Gastroesophageal sphincter (tissue), 4 donors: ENCODE data around the gene ANK2. TPM values are rescaled to one million over a fixed set of nuclear protein-coding genes. Genes with fewer than 3 reads are reported as not detected.

Experiments used
- ATAC-seq: fragments of 150-250 bp; one replicate; pipeline ENCODE4 v1.9.1; 2016; ENCODE audit warnings: mild to moderate bottlenecking, moderate library complexity
- H3K27ac ChIP-seq, 4 donors: fragments of 200-600 bp; sonication (generic) in 3 of 4; 1 replicate in 3 of 4; 2 replicates in 1 of 4; pipeline ENCODE4 v1.5.1; 2016 to 2019
- H3K27me3 ChIP-seq: fragments of 200-600 bp; sonication (generic); one replicate; pipeline ENCODE4 v1.5.1; 2019
- H3K36me3 ChIP-seq, 2 donors: fragments of 200-600 bp; sonication (generic); one replicate each; pipeline ENCODE4 v1.5.1; 2019; ENCODE audit warnings: control low read depth in 1 of 2
- H3K4me1 ChIP-seq, 3 donors: fragments of 200-600 bp; sonication (generic); 1 replicate in 2 of 3; 2 replicates in 1 of 3; pipeline ENCODE4 v1.5.1; 2016 to 2019; ENCODE audit warnings: control low read depth in 2 of 3
- H3K4me3 ChIP-seq, 2 donors: fragments of 200-600 bp; sonication (generic); one replicate each; pipeline ENCODE4 v1.5.1; 2019; ENCODE audit warnings: mild to moderate bottlenecking in 1 of 2, moderate library complexity in 1 of 2
- H3K9me3 ChIP-seq, 3 donors: fragments of 200-600 bp; sonication (generic); one replicate each; pipeline ENCODE4 v1.5.1; 2017 to 2019; ENCODE audit warnings: control low read depth in 2 of 3
- CTCF ChIP-seq, 4 experiments: fragments of 200-600 bp in 2 of 4; fragments of 450-650 bp in 2 of 4; sonication (generic) in 1 of 4; IDR thresholded peaks; one replicate each; pipeline ENCODE4 v1.5.1; 2017 to 2019; ENCODE audit warnings: antibody characterized with exemption in 4 of 4, mild to moderate bottlenecking in 2 of 4, moderate library complexity in 2 of 4
- EP300 ChIP-seq: sonication (generic); formaldehyde crosslinking; IDR thresholded peaks from one replicate; pipeline ENCODE4 v1.6.1; 2017; ENCODE audit warnings: antibody characterized with exemption, mild to moderate bottlenecking
- POLR2A ChIP-seq, 2 donors: fragments of 450-650 bp; IDR thresholded peaks; one replicate each; pipeline ENCODE4 v1.6.1; 2017; ENCODE audit warnings: antibody characterized with exemption in 2 of 2, mild to moderate bottlenecking in 2 of 2, moderate library complexity in 1 of 2
- POLR2AphosphoS5 ChIP-seq: sonication (generic); formaldehyde crosslinking; IDR thresholded peaks from one replicate; pipeline ENCODE4 v1.6.1; 2017; ENCODE audit warnings: antibody characterized with exemption
- WGBS, 2 donors: methylation state at CpG; one replicate each; pipeline ENCODE4 v1.1.5; 2018; ENCODE audit warnings: low coverage in 1 of 2; 5-methylcytosine and 5-hydroxymethylcytosine counted together
- total RNA-seq, 4 donors: library from RNA; depleted of rRNA; stranded (reverse); fragments of >200 nt; gene quantifications; one replicate each; pipeline ENCODE4 v1.1.0, GENCODE V29; 2016

The ANK2 gene
- total RNA-seq, 4 donors from 2014 or later, result 84.9 to 104 (median 91.5) TPM

DNA sequence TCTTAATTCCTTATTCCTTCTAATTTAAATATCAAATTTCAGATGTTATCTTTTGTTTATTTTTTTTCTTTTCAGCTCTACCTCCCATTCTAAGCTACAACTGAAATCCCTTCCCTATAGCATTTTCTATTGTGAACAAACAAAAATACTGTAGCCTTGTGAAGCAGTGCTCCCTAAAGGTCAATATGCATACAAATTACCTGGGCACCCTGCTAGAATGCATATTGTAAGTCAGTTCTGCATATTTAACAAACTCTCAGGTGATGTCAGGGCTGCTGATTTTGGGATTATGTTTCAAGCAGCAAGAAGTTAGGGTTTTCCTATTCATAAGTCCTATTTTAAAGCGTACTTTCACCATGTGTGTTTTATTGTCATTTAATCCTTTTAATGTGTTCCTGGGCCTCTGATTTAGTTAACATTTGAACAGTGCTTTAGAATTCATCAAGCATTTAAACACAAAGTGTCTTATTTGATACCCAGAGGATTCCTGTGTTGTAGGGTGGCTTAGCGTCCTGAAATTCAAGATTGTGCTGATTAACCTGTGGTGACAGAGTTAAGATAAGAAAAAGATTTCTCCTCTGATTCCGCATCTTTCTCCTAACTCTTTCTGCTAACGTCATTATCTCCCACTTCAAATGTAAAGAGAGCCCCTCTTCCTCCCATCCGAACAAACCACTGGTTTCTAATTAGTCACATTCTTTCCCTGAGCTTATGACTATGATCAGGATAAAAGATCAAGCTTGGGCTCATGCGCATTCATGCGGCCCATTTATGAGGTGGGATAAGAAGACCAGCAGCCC, 221.3 kb downstream of the ANK2 start:
- peaks cover 0 to 9% of the 10 kb centered on the region in 2 donors for H3K36me3 ChIP-seq
- no peaks in the 10 kb centered on the region for H3K9me3 ChIP-seq
- H3K27ac ChIP-seq, result no peak overlapping the region
- 85 to 100% methylated on average over 2 to 7 of the region's 7 CpGs for WGBS, 2 donors
- ATAC-seq, result no peak
- TF ChIP-seq POLR2A (IDR thresholded peaks at IDR 0.05), result no peak
- no peak for TF ChIP-seq EP300
- TF ChIP-seq POLR2AphosphoS5, result no peak
- TF ChIP-seq CTCF (IDR thresholded peaks at IDR 0.05), result no peak
- no peaks in the 10 kb centered on the region for H3K27me3 ChIP-seq
- no peaks in the 10 kb centered on the region for H3K4me1 ChIP-seq
- H3K4me3 ChIP-seq, result no peak overlapping the region

GRCh38 chr4:113272523-113272922, 223.1 kb downstream of the ANK2 start:
- peaks cover 0 to 9% (median 0%) of the 10 kb centered on the region in 3 donors for H3K4me1 ChIP-seq
- TF ChIP-seq EP300 (no peak), POLR2A (IDR thresholded peaks at IDR 0.05) (no peak), CTCF (IDR thresholded peaks at IDR 0.05) (no peak), POLR2AphosphoS5 (no peak)
- H3K4me3 ChIP-seq, result no peak overlapping the region
- ATAC-seq, result no peak
- H3K36me3 ChIP-seq, result peaks cover 0 to 3% of the 10 kb centered on the region in 2 donors
- H3K27me3 ChIP-seq, result no peaks in the 10 kb centered on the region
- no peak overlapping the region for H3K27ac ChIP-seq
- no peaks in the 10 kb centered on the region for H3K9me3 ChIP-seq

DNA sequence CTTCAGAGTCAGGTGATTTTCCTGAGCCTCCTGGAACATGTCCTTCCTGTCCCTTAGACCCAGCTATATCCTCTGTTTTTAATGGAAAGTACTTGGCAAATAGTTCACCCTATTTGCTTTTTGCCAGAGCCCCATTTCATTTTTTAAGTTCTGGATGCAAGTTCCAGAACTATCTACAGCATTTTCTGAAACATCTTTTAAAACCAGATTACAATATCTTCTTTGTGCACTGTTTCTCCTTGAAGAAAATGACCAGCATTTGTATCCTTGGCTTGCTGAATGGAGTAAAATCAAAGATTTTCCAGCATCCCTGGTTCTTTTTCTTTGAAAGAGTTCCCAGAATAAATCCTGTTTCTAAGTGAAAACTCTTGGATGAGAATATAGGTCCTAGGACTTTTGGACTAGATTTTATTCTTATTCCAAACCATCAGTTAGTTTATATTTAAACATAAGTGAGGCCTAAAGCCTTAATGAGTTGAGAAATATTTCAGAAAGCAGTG, 224.3 kb downstream of the ANK2 start:
- H3K27me3 ChIP-seq, result no peaks in the 10 kb centered on the region
- no peaks in the 10 kb centered on the region for H3K9me3 ChIP-seq
- no peak for TF ChIP-seq POLR2AphosphoS5
- no peak for TF ChIP-seq CTCF (IDR thresholded peaks at IDR 0.05)
- TF ChIP-seq POLR2A (IDR thresholded peaks at IDR 0.05), result no peak
- TF ChIP-seq EP300, result no peak
- no peak for ATAC-seq
- H3K4me1 ChIP-seq, result peaks cover 0 to 9% (median 0%) of the 10 kb centered on the region in 3 donors
- H3K4me3 ChIP-seq, result no peak overlapping the region
- peaks cover 0 to 3% of the 10 kb centered on the region in 2 donors for H3K36me3 ChIP-seq
- H3K27ac ChIP-seq, result no peak overlapping the region

DNA sequence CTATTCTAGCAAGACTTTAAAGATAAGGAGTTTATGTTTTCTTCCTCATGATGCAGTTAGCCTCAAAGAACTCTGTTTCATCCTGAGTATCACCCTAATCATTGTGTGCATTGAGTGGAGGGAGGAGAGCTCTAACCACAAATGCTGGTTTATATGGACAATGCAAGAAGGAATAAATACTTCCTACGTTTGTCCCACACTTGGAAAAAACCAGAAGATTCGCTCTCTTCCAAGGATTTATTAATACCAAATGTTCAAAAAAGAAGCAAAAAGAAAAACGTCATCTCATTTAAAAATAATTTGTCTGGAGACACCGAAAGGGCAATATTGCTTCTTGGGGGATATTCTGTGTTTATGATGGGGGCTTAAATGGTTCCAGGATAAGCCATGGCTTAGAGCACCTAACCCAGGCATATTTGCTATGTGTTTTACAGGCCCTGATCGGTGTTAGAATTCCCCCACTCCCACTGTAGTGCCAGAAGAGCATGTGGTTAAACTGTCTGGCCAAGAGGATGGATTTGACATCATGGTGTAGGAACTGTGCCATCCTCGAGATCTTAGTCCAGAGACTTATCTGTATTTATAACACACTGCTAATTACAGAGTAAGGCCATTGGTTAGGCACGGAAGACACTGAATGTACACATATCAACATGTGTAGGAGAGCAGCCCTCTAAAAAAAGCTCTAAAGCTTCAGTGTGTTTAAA, 227.2 kb downstream of the ANK2 start:
- peaks cover 0 to 9% (median 0%) of the 10 kb centered on the region in 3 donors for H3K4me1 ChIP-seq
- peak overlapping the region in 3 of 4 donors; percentile 30 to 46 (median 32) for H3K27ac ChIP-seq
- no peaks in the 10 kb centered on the region for H3K9me3 ChIP-seq
- 38 to 51% methylated on average over 6 to 7 of the region's 7 CpGs for WGBS, 2 donors
- no peaks in the 10 kb centered on the region for H3K27me3 ChIP-seq
- no peak for ATAC-seq
- peaks cover 0 to 3% of the 10 kb centered on the region in 2 donors for H3K36me3 ChIP-seq
- no peak overlapping the region for H3K4me3 ChIP-seq
- TF ChIP-seq CTCF (IDR thresholded peaks at IDR 0.05), result no peak
- TF ChIP-seq POLR2A (IDR thresholded peaks at IDR 0.05), result no peak
- TF ChIP-seq POLR2AphosphoS5, result no peak
- no peak for TF ChIP-seq EP300
